ENCODE data around the gene TMEM271.

GRCh38 chr4:537436-538264 lies 38.4 kb downstream of the TMEM271 start:
- TF ChIP-seq CTCF (IDR thresholded peaks at IDR 0.05) (no peak), EP300 (IDR thresholded peaks at IDR 0.05; ENCODE audit: low read depth) (no peak), POLR2AphosphoS5 (IDR thresholded peaks at IDR 0.05) (no peak), POLR2A (IDR thresholded peaks at IDR 0.05) (no peak)

Measured in transverse colon (tissue), 4 donors.